Measurements from ENCODE around the gene CTDSPL. TPM values are rescaled to one million over a fixed set of nuclear protein-coding genes. Genes with fewer than 3 reads are reported as not detected.
A peak's percentile ranks its signal among the peaks of the same experiment; 100 is the strongest.

The CTDSPL gene
- total and polyA plus RNA-seq, 2 of the 8 experiments (the other 6 are each of a cell fraction or from before 2014, with no cell fraction given) = 20.3 to 42.2 TPM

- Histone ChIP-seq H3K9ac (replicated peaks in 1 of 4; ENCODE audit: extremely low read depth in 1 of 4, low read depth in 3 of 4, low read length in 3 of 4) (no peak overlapping the region), H3K9me3 (ENCODE audit: insufficient read depth in 2 of 2, low read depth in 1 of 2, low read length in 1 of 2) (no peaks in the 10 kb centered on the region), H2AFZ (ENCODE audit: low read length) (no peak overlapping the region), H2AK5ac (ENCODE audit: low read depth, low read length) (0 out of 2 replicates have a peak overlapping the region, but pooled peaks have one; percentile 26), H2BK5ac (ENCODE audit: low read depth, low read length) (no peak overlapping the region), H3K23ac (ENCODE audit: insufficient read length) (no peak overlapping the region), H3K36me3 (ENCODE audit: control insufficient read depth in 2 of 4, insufficient read depth in 4 of 4, low read length in 3 of 4) (no peaks in the 10 kb centered on the region), H3K23me2 (ENCODE audit: low read depth, low read length) (peaks cover 7% of the 10 kb centered on the region), H2BK120ac (replicated peaks; ENCODE audit: low read depth, low read length) (no peak overlapping the region), H4K8ac (ENCODE audit: extremely low read depth, insufficient read depth, low read length) (no peak overlapping the region), H3K79me1 (ENCODE audit: low read depth, low read length) (no peaks in the 10 kb centered on the region), H4K5ac (ENCODE audit: insufficient read length, low read depth, low read length) (no peak overlapping the region), H2BK12ac (ENCODE audit: low read depth, low read length) (0 out of 2 replicates have a peak overlapping the region, but pooled peaks have one; percentile 50), H3K18ac (ENCODE audit: extremely low read depth, low read length) (no peak overlapping the region), H3K14ac (ENCODE audit: insufficient read length) (no peak overlapping the region), H4K20me1 (replicated peaks in 1 of 2; ENCODE audit: control insufficient read depth in 1 of 2, insufficient read depth in 2 of 2, low read length in 2 of 2) (no peaks in the 10 kb centered on the region), H2BK15ac (ENCODE audit: low read length) (peak overlapping the region; percentile 85; the same call in 1 of the 2 replicates), H4K91ac (replicated peaks; ENCODE audit: insufficient read length, low read length) (peak overlapping the region; percentile 1), H3K4me2 (ENCODE audit: insufficient read depth in 1 of 2, low read depth in 2 of 2, low read length in 2 of 2) (no peak overlapping the region), H3K27me3 (replicated peaks in 1 of 4; ENCODE audit: control insufficient read depth in 3 of 4, extremely low read depth in 1 of 4, insufficient read depth in 3 of 4, low read length in 3 of 4) (peaks cover 0 to 5% (median 1%) of the 10 kb centered on the region in 4 experiments; a peak in 4 of 7 replicates), H3K4me1 (replicated peaks in 1 of 4; ENCODE audit: control insufficient read depth in 3 of 4, insufficient read depth in 4 of 4, low read length in 3 of 4) (peaks cover 0 to 13% (median 7%) of the 10 kb centered on the region in 4 experiments; a peak in 6 of 7 replicates), H3K56ac (replicated peaks; ENCODE audit: insufficient read length, low read depth, low read length) (no peak overlapping the region), H3K4me3 (ENCODE audit: extremely low read depth in 1 of 4, insufficient read depth in 2 of 4, low read depth in 3 of 4, low read length in 4 of 4) (no peak overlapping the region), H2BK20ac (ENCODE audit: low read length) (no peak overlapping the region), H3K27ac (ENCODE audit: low read depth, low read length) (no peak overlapping the region), H3K4ac (replicated peaks; ENCODE audit: insufficient read length, low read depth, low read length) (no peak overlapping the region), H3K79me2 (ENCODE audit: control insufficient read depth in 1 of 2, insufficient read depth in 2 of 2, low read length in 2 of 2) (no peaks in the 10 kb centered on the region)
- 82% methylated on average over 9 of the region's 9 CpGs; no CpG with 5 or more reads in 1 of the 2 experiments for WGBS, 2 experiments (ENCODE audit: extremely low coverage in 1 of 2, insufficient coverage in 1 of 2, insufficient read length in 1 of 2, insufficient replicate concordance in 2 of 2, low coverage in 1 of 2, low lambda C conversion rate in 2 of 2, missing lambda C conversion rate in 1 of 2)
- FAIRE-seq (no peak), DNase-seq (ENCODE audit: low read depth in 1 of 2, low spot score in 2 of 2) (no peak)
- POLR2A ChIA-PET (ENCODE audit: partially characterized antibody) = no interaction called here
- CTCF ChIA-PET (ENCODE audit: partially characterized antibody) = interaction anchor here (1.0 to 2.1 kb wide), 6 partner anchors 11 to 82 kb away, joined by 3 to 10 read pairs (median 4); no protein-coding TSS in a partner anchor
- TF ChIP-seq MAFK (IDR thresholded peaks at IDR 0.05; ENCODE audit: low read depth, low read length) = no peak
- TF ChIP-seq CTCF (IDR thresholded peaks at IDR 0.05; ENCODE audit: control extremely low read depth in 1 of 3, insufficient read depth in 1 of 3, low read depth in 1 of 3, low read length in 3 of 3) = no peak
- no peak for TF ChIP-seq EP300 (IDR thresholded peaks at IDR 0.05; ENCODE audit: borderline replicate concordance in 1 of 2, low read depth in 2 of 2, low read length in 2 of 2)
- no peak for TF ChIP-seq TEAD4 (IDR thresholded peaks at IDR 0.05; ENCODE audit: low read depth, low read length)
- no peak for TF ChIP-seq CBX5 (IDR thresholded peaks at IDR 0.05; ENCODE audit: low read depth, low read length)
- TF ChIP-seq GABPA (IDR thresholded peaks at IDR 0.05; ENCODE audit: borderline replicate concordance, insufficient read depth, low read length) = no peak
- no peak for TF ChIP-seq HDAC6 (IDR thresholded peaks at IDR 0.05; ENCODE audit: low read depth, low read length)
- TF ChIP-seq CBX8 (IDR thresholded peaks at IDR 0.05; ENCODE audit: borderline replicate concordance, low read depth, low read length) = no peak
- no peak for TF ChIP-seq BCL11A (IDR thresholded peaks at IDR 0.05; ENCODE audit: low read depth in 2 of 2, low read length in 2 of 2)
Observed at GRCh38 chr3:37992271-37993066, 130.8 kb downstream of the CTDSPL start.
